H1 (cell line): ENCODE measurements around the gene GNAO1. TPM values are rescaled to one million over a fixed set of nuclear protein-coding genes. Genes with fewer than 3 reads are reported as not detected.

Experiments used
- CTCF ChIA-PET: fragments of 300-600 bp; sonication (Branson Sonifier 250); formaldehyde crosslinking; loops from one replicate; lab custom pipeline; 2021; ENCODE audit not compliant: partially characterized antibody; lab: Charles Lee
- POLR2A ChIA-PET: fragments of 300-600 bp; sonication (Branson Sonifier 250); formaldehyde crosslinking; loops from one replicate; lab custom pipeline; 2021; ENCODE audit warnings: inconsistent platforms; ENCODE audit not compliant: partially characterized antibody; lab: Charles Lee
- DNase-seq, 2 experiments: peaks; one replicate each; pipeline versions ENCODE4 v3.0.0 to v3.0.0-alpha.2; 2010 to 2022; ENCODE audit warnings: low spot score in 2 of 2, low read depth in 1 of 2, mixed read lengths in 1 of 2
- FAIRE-seq: peaks from 2 replicates; lab custom pipeline; 2011; peaks lifted over from hg19 to GRCh38; lab: Jason Lieb, UNC
- H2AFZ ChIP-seq: 2 replicates; pipeline ENCODE4 v1.8.1; 2012; ENCODE audit warnings: low read length, inconsistent platforms
- H2AK5ac ChIP-seq: 2 replicates; pipeline ENCODE4 v1.6.1; 2013; ENCODE audit warnings: low read depth, low read length
- H2BK120ac ChIP-seq: replicated peaks from 2 replicates; pipeline ENCODE3; 2013; ENCODE audit warnings: low read depth, low read length, inconsistent platforms
- H2BK12ac ChIP-seq: 2 replicates; pipeline ENCODE4 v1.6.1; 2013; ENCODE audit warnings: low read depth, low read length
- H2BK15ac ChIP-seq: 2 replicates; pipeline ENCODE4 v1.6.1; 2013; ENCODE audit warnings: low read length
- H2BK20ac ChIP-seq: 2 replicates; pipeline ENCODE4 v1.6.1; 2013; ENCODE audit warnings: low read length
- H2BK5ac ChIP-seq: 2 replicates; pipeline ENCODE4 v1.6.1; 2013; ENCODE audit warnings: low read depth, low read length
- H3K14ac ChIP-seq: 2 replicates; pipeline ENCODE4 v1.6.1; 2013; ENCODE audit warnings: inconsistent platforms; ENCODE audit not compliant: insufficient read length
- H3K18ac ChIP-seq: 2 replicates; pipeline ENCODE4 v1.6.1; 2013; ENCODE audit warnings: low read length; ENCODE audit errors: extremely low read depth
- H3K23ac ChIP-seq: 2 replicates; pipeline ENCODE4 v1.6.1; 2013; ENCODE audit warnings: inconsistent platforms; ENCODE audit not compliant: insufficient read length
- H3K23me2 ChIP-seq: 2 replicates; pipeline ENCODE4 v1.6.1; 2013; ENCODE audit warnings: low read depth, low read length
- H3K27ac ChIP-seq: 2 replicates; pipeline ENCODE4 v1.6.1; 2011; ENCODE audit warnings: low read depth, low read length, inconsistent platforms
- H3K27me3 ChIP-seq, 4 experiments: replicated peaks in 1 of 4; 1 replicate in 1 of 4; 2 replicates in 3 of 4; pipeline versions ENCODE4 v1.6.1 to v1.8.1; 2011 to 2013; ENCODE audit warnings: low read length in 3 of 4, mild to moderate bottlenecking in 3 of 4, inconsistent platforms in 2 of 4, mixed read lengths in 2 of 4, moderate library complexity in 1 of 4; ENCODE audit not compliant: control insufficient read depth in 3 of 4, insufficient read depth in 3 of 4; ENCODE audit errors: extremely low read depth in 1 of 4
- H3K36me3 ChIP-seq, 4 experiments: 2 replicates each; pipeline versions ENCODE4 v1.6.1 to v1.8.1; 2011 to 2013; ENCODE audit warnings: mild to moderate bottlenecking in 4 of 4, low read length in 3 of 4, moderate library complexity in 2 of 4, control low read depth in 1 of 4, inconsistent platforms in 1 of 4; ENCODE audit not compliant: insufficient read depth in 4 of 4, control insufficient read depth in 2 of 4
- H3K4ac ChIP-seq: replicated peaks from 2 replicates; pipeline ENCODE3; 2013; ENCODE audit warnings: low read length, low read depth, mixed read lengths, inconsistent platforms; ENCODE audit not compliant: insufficient read length
- H3K4me1 ChIP-seq, 4 experiments: replicated peaks in 1 of 4; 1 replicate in 1 of 4; 2 replicates in 3 of 4; pipeline versions ENCODE4 v1.6.1 to v1.8.1; 2011 to 2013; ENCODE audit warnings: low read length in 3 of 4, inconsistent platforms in 2 of 4, mixed read lengths in 1 of 4; ENCODE audit not compliant: insufficient read depth in 4 of 4, control insufficient read depth in 3 of 4
- H3K4me2 ChIP-seq, 2 experiments: 2 replicates each; pipeline versions ENCODE4 v1.6.1 to v1.8.1; 2011 to 2013; ENCODE audit warnings: low read depth in 2 of 2, low read length in 2 of 2, control low read depth in 1 of 2, inconsistent platforms in 1 of 2, mild to moderate bottlenecking in 1 of 2; ENCODE audit not compliant: insufficient read depth in 1 of 2
- H3K4me3 ChIP-seq, 4 experiments: fragments of 200-600, 300-600 bp in 1 of 4; sonication (generic), shearing (Covaris generic), sonication (Bioruptor Twin) in 1 of 4; 2 replicates each; pipeline versions ENCODE4 v1.5.1 to v1.8.1; 2011 to 2016; ENCODE audit warnings: low read length in 4 of 4, low read depth in 3 of 4, control low read depth in 2 of 4, inconsistent platforms in 2 of 4, mild to moderate bottlenecking in 2 of 4, mixed read lengths in 1 of 4, moderate library complexity in 1 of 4; ENCODE audit not compliant: insufficient read depth in 2 of 4; ENCODE audit errors: extremely low read depth in 1 of 4
- H3K56ac ChIP-seq: replicated peaks from 2 replicates; pipeline ENCODE3; 2013; ENCODE audit warnings: low read depth, mild to moderate bottlenecking, mixed read lengths, low read length, inconsistent platforms; ENCODE audit not compliant: insufficient read length
- H3K79me1 ChIP-seq: 2 replicates; pipeline ENCODE4 v1.6.1; 2013; ENCODE audit warnings: low read depth, low read length, control low read depth
- H3K79me2 ChIP-seq, 2 experiments: 2 replicates each; pipeline versions ENCODE4 v1.6.1 to v1.8.1; 2012 to 2013; ENCODE audit warnings: low read length in 2 of 2, mild to moderate bottlenecking in 2 of 2, inconsistent platforms in 1 of 2; ENCODE audit not compliant: insufficient read depth in 2 of 2, control insufficient read depth in 1 of 2
- H3K9ac ChIP-seq, 4 experiments: replicated peaks in 1 of 4; 1 replicate in 1 of 4; 2 replicates in 3 of 4; pipeline versions ENCODE4 v1.6.1 to v1.8.1; 2011 to 2013; ENCODE audit warnings: low read depth in 3 of 4, low read length in 3 of 4, control low read depth in 2 of 4, mild to moderate bottlenecking in 2 of 4, moderate library complexity in 2 of 4, inconsistent platforms in 1 of 4; ENCODE audit errors: extremely low read depth in 1 of 4
- H3K9me3 ChIP-seq, 2 experiments: 2 replicates each; pipeline versions ENCODE4 v1.6.1 to v1.8.1; 2012 to 2013; ENCODE audit warnings: mild to moderate bottlenecking in 2 of 2, moderate library complexity in 2 of 2, control low read depth in 1 of 2, inconsistent platforms in 1 of 2, low read depth in 1 of 2, low read length in 1 of 2, mixed read lengths in 1 of 2; ENCODE audit not compliant: insufficient read depth in 2 of 2
- H4K20me1 ChIP-seq, 2 experiments: replicated peaks in 1 of 2; 2 replicates each; pipeline versions ENCODE3 to v1.8.1; 2011 to 2013; ENCODE audit warnings: inconsistent platforms in 2 of 2, low read length in 2 of 2, mild to moderate bottlenecking in 1 of 2; ENCODE audit not compliant: insufficient read depth in 2 of 2, control insufficient read depth in 1 of 2
- H4K5ac ChIP-seq: 2 replicates; pipeline ENCODE4 v1.6.1; 2013; ENCODE audit warnings: low read length, low read depth, mixed read lengths, inconsistent platforms; ENCODE audit not compliant: insufficient read length
- H4K8ac ChIP-seq: 2 replicates; pipeline ENCODE4 v1.8.0; 2013; ENCODE audit warnings: mild to moderate bottlenecking, moderate library complexity, low read length, inconsistent platforms; ENCODE audit not compliant: insufficient read depth; ENCODE audit errors: extremely low read depth
- H4K91ac ChIP-seq: replicated peaks from 2 replicates; pipeline ENCODE3; 2013; ENCODE audit warnings: low read length, mixed read lengths, inconsistent platforms; ENCODE audit not compliant: insufficient read length
- TAF1 ChIP-seq: IDR thresholded peaks from 2 replicates; pipeline ENCODE4 v1.6.1; 2011; ENCODE audit warnings: mild to moderate bottlenecking, low read depth, low read length
- WGBS, 2 experiments: shearing (Covaris generic) in 1 of 2; methylation state at CpG; one replicate each; pipeline versions ENCODE4 v1.1.6 to v1.1.7; 2013 to 2015; ENCODE audit warnings: low lambda C conversion rate in 2 of 2, mixed read lengths in 2 of 2, inconsistent platforms in 1 of 2, low coverage in 1 of 2, missing lambda C conversion rate in 1 of 2; ENCODE audit not compliant: insufficient replicate concordance in 2 of 2, insufficient coverage in 1 of 2, insufficient read length in 1 of 2; ENCODE audit errors: extremely low coverage in 1 of 2, missing lambda C conversion rate in 1 of 2; 5-methylcytosine and 5-hydroxymethylcytosine counted together
- polyA plus RNA-seq, 7 experiments: library from polyadenylated mRNA; depleted of rRNA in 3 of 7; stranded (reverse) in 5 of 7; unstranded in 2 of 7; fragments of >200 nt in 5 of 7; fragments of 200-250 nt in 2 of 7; gene quantifications; 1 replicate in 5 of 7; 2 replicates in 1 of 7; 4 replicates in 1 of 7; pipeline versions ENCODE4 v1.2.1 to v1.2.3, GENCODE V29; 2011 to 2013; ENCODE audit warnings: missing spikeins in 2 of 7, mixed read lengths in 2 of 7
- total RNA-seq: library from RNA; stranded (reverse); fragmentation: NEBNext Ultra II Directional; extraction: Animal tissue kit (Norgen Biotek cat#: 25700); gene quantifications from 2 replicates; pipeline ENCODE4 v1.2.1, GENCODE V29; 2021
- TF ChIP-seq, protein P1 (sequence below), 3 experiments: IDR thresholded peaks; 1 replicate in 2 of 3; 2 replicates in 1 of 3; pipeline versions ENCODE4 v1.5.1 to v1.6.1; 2011; ENCODE audit warnings: low read length in 3 of 3, mild to moderate bottlenecking in 3 of 3, inconsistent platforms in 2 of 3, low read depth in 1 of 3, moderate library complexity in 1 of 3; ENCODE audit not compliant: insufficient read depth in 1 of 3; ENCODE audit errors: control extremely low read depth in 1 of 3

GNAO1 gene
- total and polyA plus RNA-seq, 2 of the 8 experiments (the other 6 are each of a cell fraction or from before 2014, with no cell fraction given): 6.7 to 34.4 TPM

DNA sequence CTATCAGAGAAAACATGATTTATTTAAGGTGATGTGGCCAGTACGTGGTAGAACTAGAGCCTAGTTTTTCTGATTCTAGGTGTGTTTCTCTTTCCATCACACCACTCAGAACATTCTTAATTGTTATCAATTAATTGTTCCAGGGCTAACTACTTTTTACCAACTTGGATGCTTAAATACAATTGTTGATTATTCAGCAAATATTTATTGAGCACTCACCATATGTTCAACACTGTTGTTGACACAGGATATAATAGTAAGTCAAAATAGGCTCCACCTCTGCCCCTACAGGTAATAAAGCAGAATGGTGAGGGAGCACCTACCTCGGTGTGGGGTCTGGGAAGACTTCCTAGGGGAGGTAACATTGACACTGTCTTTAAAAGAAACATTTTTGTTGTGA, 16.1 kb downstream of the GNAO1 start:
- no peaks in the 10 kb centered on the region for H3K9me3 ChIP-seq
- H2AK5ac ChIP-seq: no peak overlapping the region
- H4K91ac ChIP-seq: no peak overlapping the region
- H3K23ac ChIP-seq: no peak overlapping the region
- H4K20me1 ChIP-seq: peaks cover 0 to 3% of the 10 kb centered on the region in 2 experiments
- no peaks in the 10 kb centered on the region for H3K23me2 ChIP-seq
- H2BK120ac ChIP-seq: no peak overlapping the region
- H3K27ac ChIP-seq: no peak overlapping the region
- H3K4me3 ChIP-seq: no peak overlapping the region
- DNase-seq: no peak
- H3K79me1 ChIP-seq: peaks cover 7% of the 10 kb centered on the region
- H3K56ac ChIP-seq: no peak overlapping the region
- TF ChIP-seq, protein P1, sequence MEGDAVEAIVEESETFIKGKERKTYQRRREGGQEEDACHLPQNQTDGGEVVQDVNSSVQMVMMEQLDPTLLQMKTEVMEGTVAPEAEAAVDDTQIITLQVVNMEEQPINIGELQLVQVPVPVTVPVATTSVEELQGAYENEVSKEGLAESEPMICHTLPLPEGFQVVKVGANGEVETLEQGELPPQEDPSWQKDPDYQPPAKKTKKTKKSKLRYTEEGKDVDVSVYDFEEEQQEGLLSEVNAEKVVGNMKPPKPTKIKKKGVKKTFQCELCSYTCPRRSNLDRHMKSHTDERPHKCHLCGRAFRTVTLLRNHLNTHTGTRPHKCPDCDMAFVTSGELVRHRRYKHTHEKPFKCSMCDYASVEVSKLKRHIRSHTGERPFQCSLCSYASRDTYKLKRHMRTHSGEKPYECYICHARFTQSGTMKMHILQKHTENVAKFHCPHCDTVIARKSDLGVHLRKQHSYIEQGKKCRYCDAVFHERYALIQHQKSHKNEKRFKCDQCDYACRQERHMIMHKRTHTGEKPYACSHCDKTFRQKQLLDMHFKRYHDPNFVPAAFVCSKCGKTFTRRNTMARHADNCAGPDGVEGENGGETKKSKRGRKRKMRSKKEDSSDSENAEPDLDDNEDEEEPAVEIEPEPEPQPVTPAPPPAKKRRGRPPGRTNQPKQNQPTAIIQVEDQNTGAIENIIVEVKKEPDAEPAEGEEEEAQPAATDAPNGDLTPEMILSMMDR (IDR thresholded peaks at IDR 0.05; ENCODE audit: control extremely low read depth in 1 of 3, insufficient read depth in 1 of 3, low read depth in 1 of 3, low read length in 3 of 3): peak in 1 of 3 experiments; percentile 1; a peak in 1 of 4 replicates
- no peak for TF ChIP-seq TAF1
- TF ChIP-seq, all 59 proteins: peak for 1
- H2BK12ac ChIP-seq: no peak overlapping the region
- no peak overlapping the region for H2BK5ac ChIP-seq
- H3K9ac ChIP-seq: no peak overlapping the region
- no peak overlapping the region for H4K5ac ChIP-seq
- no peak overlapping the region for H3K4me2 ChIP-seq
- H3K79me2 ChIP-seq: peaks cover 0 to 25% of the 10 kb centered on the region in 2 experiments; a peak in 2 of 4 replicates
- no peaks in the 10 kb centered on the region for H3K27me3 ChIP-seq
- no peak overlapping the region for H3K4ac ChIP-seq
- no peak overlapping the region for H2AFZ ChIP-seq
- H4K8ac ChIP-seq: no peak overlapping the region
- POLR2A ChIA-PET: no interaction called here
- no peak overlapping the region for H3K14ac ChIP-seq
- FAIRE-seq: no peak
- H3K4me1 ChIP-seq: peaks cover 5 to 14% (median 8%) of the 10 kb centered on the region in 4 experiments
- CTCF ChIA-PET: interaction anchor here (1.2 to 1.5 kb wide), 2 partner anchors 11 to 74 kb away, joined by 3 to 4 read pairs; no protein-coding TSS in a partner anchor
- 87% methylated on average over 2 of the region's 2 CpGs; no CpG with 5 or more reads in 1 of the 2 experiments for WGBS, 2 experiments
- H2BK15ac ChIP-seq: no peak overlapping the region
- H3K18ac ChIP-seq: no peak overlapping the region
- H3K36me3 ChIP-seq: no peaks in the 10 kb centered on the region
- no peak overlapping the region for H2BK20ac ChIP-seq
